ENCODE results near the gene PFDN6. TPM values are rescaled to one million over a fixed set of nuclear protein-coding genes. Genes with fewer than 3 reads are reported as not detected.
A peak's percentile ranks its signal among the peaks of the same experiment; 100 is the strongest.

The PFDN6 gene
- total and polyA plus RNA-seq, 9 of the 15 experiments (the other 6 are each of a cell fraction or from before 2014, with no cell fraction given) = 6.8 to 475 (median 216) TPM

- Histone ChIP-seq H3K79me2 (ENCODE audit: control insufficient read depth, insufficient read depth, low read length) (no peaks in the 10 kb centered on the region), H3K27ac (ENCODE audit: extremely low read depth, low read depth, low read length) (peak overlapping the region; percentile 91), H3K9me3 (replicated peaks; ENCODE audit: control insufficient read depth, insufficient read depth, low read depth, low read length) (no peaks in the 10 kb centered on the region), H3K27me3 (ENCODE audit: control insufficient read depth in 2 of 2, insufficient read depth in 2 of 2, low read length in 2 of 2) (peaks cover 4 to 6% of the 10 kb centered on the region in 2 experiments; a peak in 2 of 5 replicates), H3K4me2 (ENCODE audit: insufficient read depth, low read length) (peak overlapping the region; percentile 97), H3K9me1 (ENCODE audit: control insufficient read depth, insufficient read depth, low read length) (peaks cover 4% of the 10 kb centered on the region), H2AFZ (ENCODE audit: low read depth, low read length) (peak overlapping the region; percentile 99), H4K20me1 (replicated peaks; ENCODE audit: control insufficient read depth, insufficient read depth, low read length) (no peaks in the 10 kb centered on the region), H3K4me3 (peak overlapping the region; percentile 53), H3K4me1 (replicated peaks in 1 of 2; ENCODE audit: control insufficient read depth in 2 of 2, insufficient read depth in 2 of 2, low read length in 2 of 2) (peaks cover 22 to 31% of the 10 kb centered on the region in 2 experiments), H3K36me3 (ENCODE audit: control insufficient read depth, insufficient read depth, low read length) (peaks cover 19% of the 10 kb centered on the region), H3K9ac (ENCODE audit: insufficient read depth in 1 of 2, low read depth in 2 of 2, low read length in 2 of 2) (peak overlapping the region; percentile 89 to 90)
- CTCF ChIA-PET (ENCODE audit: low intra/inter-chr PET ratio) = interaction anchor here (0.5 to 3.6 kb wide), 9 partner anchors 74 to 505 kb away, joined by 3 to 24 read pairs (median 5); no protein-coding TSS in a partner anchor
- DNase-seq (ENCODE audit: extremely low read depth in 1 of 4, low spot score in 3 of 4) = peak; percentile 95 to 100 (median 96)
- TSS peak; percentile 43 for BruUV-seq (replicated peaks)
- intact Hi-C loops (cut with micrococcal nuclease) = loop anchor here (1.0 to 2.0 kb wide), 4 partner anchors 48 to 235 kb away; partner anchors contain the start of genes RXRB and SLC39A7
- peak; percentile 97 for ATAC-seq
- 1% methylated on average over 58 of the region's 58 CpGs for WGBS (ENCODE audit: insufficient coverage, low coverage, missing lambda C conversion rate)
- FAIRE-seq = peak; percentile 100
- POLR2A ChIA-PET = interaction anchor here (0.5 to 5.2 kb wide), 29 partner anchors 10 to 1766 kb away, joined by 3 to 57 read pairs (median 4); partner anchors contain the start of genes B3GALT4, HLA-DPA1, RING1 and RPS18
- in situ Hi-C loops (cut with MboI) = loop anchor here (5.0 kb wide), 2 partner anchors 132 to 232 kb away; no protein-coding TSS in a partner anchor
- TF ChIP-seq, protein P1, sequence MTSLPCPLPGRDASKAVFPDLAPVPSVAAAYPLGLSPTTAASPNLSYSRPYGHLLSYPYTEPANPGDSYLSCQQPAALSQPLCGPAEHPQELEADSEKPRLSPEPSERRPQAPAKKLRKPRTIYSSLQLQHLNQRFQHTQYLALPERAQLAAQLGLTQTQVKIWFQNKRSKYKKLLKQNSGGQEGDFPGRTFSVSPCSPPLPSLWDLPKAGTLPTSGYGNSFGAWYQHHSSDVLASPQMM (CRISPR knock-in tag; IDR thresholded peaks at IDR 0.05) = no peak
- TF ChIP-seq, protein P2, sequence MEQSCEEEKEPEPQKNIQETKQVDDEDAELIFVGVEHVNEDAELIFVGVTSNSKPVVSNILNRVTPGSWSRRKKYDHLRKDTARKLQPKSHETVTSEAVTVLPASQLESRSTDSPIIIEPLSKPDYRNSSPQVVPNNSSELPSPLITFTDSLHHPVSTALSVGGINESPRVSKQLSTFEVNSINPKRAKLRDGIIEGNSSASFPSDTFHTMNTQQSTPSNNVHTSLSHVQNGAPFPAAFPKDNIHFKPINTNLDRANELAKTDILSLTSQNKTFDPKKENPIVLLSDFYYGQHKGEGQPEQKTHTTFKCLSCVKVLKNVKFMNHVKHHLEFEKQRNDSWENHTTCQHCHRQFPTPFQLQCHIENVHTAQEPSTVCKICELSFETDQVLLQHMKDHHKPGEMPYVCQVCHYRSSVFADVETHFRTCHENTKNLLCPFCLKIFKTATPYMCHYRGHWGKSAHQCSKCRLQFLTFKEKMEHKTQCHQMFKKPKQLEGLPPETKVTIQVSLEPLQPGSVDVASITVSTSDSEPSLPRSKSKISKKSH (CRISPR knock-in tag; IDR thresholded peaks at IDR 0.05) = no peak
- TF ChIP-seq CC2D1A (IDR thresholded peaks at IDR 0.05) (no peak; the same call in 1 of the 2 replicates), LEF1 (IDR thresholded peaks at IDR 0.05) (peak; percentile 84), MECOM (CRISPR knock-in tag; IDR thresholded peaks at IDR 0.05) (no peak), FOS (IDR thresholded peaks at IDR 0.05; ENCODE audit: extremely low read depth, insufficient read length) (peak; percentile 73), NELFE (IDR thresholded peaks at IDR 0.05; ENCODE audit: insufficient read depth, insufficient read length) (no peak), CBFA2T2 (conservative IDR thresholded peaks at IDR 0.05) (no peak), RBFOX2 (IDR thresholded peaks at IDR 0.05; ENCODE audit: low read depth, low read length) (peak; percentile 89), PCBP2 (IDR thresholded peaks at IDR 0.05; ENCODE audit: low read depth, low read length, poor library complexity, severe bottlenecking) (no peak)
- TF ChIP-seq, protein P3, sequence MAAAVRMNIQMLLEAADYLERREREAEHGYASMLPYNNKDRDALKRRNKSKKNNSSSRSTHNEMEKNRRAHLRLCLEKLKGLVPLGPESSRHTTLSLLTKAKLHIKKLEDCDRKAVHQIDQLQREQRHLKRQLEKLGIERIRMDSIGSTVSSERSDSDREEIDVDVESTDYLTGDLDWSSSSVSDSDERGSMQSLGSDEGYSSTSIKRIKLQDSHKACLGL (CRISPR knock-in tag; IDR thresholded peaks at IDR 0.05; ENCODE audit: borderline replicate concordance, poor library complexity, severe bottlenecking) = no peak
- TF ChIP-seq, protein P4, sequence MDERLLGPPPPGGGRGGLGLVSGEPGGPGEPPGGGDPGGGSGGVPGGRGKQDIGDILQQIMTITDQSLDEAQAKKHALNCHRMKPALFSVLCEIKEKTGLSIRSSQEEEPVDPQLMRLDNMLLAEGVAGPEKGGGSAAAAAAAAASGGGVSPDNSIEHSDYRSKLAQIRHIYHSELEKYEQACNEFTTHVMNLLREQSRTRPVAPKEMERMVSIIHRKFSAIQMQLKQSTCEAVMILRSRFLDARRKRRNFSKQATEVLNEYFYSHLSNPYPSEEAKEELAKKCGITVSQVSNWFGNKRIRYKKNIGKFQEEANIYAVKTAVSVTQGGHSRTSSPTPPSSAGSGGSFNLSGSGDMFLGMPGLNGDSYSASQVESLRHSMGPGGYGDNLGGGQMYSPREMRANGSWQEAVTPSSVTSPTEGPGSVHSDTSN (CRISPR knock-in tag; IDR thresholded peaks at IDR 0.05; ENCODE audit: low read depth) = 0 out of 2 replicates have a peak, but pooled peaks have one; percentile 5
- TF ChIP-seq, protein P4 (tag; conservative IDR thresholded peaks at IDR 0.05; ENCODE audit: low read depth) = peak; percentile 93
- TF ChIP-seq, protein P5, sequence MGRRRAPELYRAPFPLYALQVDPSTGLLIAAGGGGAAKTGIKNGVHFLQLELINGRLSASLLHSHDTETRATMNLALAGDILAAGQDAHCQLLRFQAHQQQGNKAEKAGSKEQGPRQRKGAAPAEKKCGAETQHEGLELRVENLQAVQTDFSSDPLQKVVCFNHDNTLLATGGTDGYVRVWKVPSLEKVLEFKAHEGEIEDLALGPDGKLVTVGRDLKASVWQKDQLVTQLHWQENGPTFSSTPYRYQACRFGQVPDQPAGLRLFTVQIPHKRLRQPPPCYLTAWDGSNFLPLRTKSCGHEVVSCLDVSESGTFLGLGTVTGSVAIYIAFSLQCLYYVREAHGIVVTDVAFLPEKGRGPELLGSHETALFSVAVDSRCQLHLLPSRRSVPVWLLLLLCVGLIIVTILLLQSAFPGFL (CRISPR knock-in tag; IDR thresholded peaks at IDR 0.05) = no peak
Measured at GRCh38 chr6:33248932-33249731, 40.3 kb upstream of the PFDN6 start.

All from K562 (cell line).